ENCODE measurements around the gene SNAP25.

Gene SNAP25

DNA sequence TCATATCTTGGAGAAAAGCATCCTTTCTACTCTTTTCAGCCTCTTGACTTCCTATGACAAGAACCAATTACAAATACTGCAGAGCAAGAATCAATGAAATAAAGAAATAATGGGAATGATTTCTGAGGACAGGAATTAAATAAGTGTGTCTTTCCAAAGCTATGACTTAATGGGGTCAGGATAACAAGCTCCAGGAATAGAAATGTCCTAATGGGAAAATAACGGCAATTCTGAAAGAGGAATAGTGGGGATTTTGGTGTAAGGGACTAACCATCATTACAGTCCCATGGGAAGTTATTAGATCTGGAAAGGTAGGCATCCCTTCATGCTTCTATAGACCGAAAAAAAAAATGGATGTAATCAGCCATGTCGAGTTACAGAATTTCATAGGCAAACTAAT, 28.2 kb upstream of the SNAP25 start:
- ChIA-PET CTCF (no interaction called here), POLR2A (ENCODE audit: low non-redundant PET) (no interaction called here)
- TF ChIP-seq, protein P1, sequence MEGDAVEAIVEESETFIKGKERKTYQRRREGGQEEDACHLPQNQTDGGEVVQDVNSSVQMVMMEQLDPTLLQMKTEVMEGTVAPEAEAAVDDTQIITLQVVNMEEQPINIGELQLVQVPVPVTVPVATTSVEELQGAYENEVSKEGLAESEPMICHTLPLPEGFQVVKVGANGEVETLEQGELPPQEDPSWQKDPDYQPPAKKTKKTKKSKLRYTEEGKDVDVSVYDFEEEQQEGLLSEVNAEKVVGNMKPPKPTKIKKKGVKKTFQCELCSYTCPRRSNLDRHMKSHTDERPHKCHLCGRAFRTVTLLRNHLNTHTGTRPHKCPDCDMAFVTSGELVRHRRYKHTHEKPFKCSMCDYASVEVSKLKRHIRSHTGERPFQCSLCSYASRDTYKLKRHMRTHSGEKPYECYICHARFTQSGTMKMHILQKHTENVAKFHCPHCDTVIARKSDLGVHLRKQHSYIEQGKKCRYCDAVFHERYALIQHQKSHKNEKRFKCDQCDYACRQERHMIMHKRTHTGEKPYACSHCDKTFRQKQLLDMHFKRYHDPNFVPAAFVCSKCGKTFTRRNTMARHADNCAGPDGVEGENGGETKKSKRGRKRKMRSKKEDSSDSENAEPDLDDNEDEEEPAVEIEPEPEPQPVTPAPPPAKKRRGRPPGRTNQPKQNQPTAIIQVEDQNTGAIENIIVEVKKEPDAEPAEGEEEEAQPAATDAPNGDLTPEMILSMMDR (conservative IDR thresholded peaks at IDR 0.05; ENCODE audit: low read depth), result no peak
- H3K27ac ChIP-seq, result no peak overlapping the region
- DNase-seq (ENCODE audit: low spot score), result no peak

- no peak overlapping the region for H3K27ac ChIP-seq
- ChIA-PET POLR2A (ENCODE audit: low non-redundant PET) (no interaction called here), CTCF (no interaction called here)
- DNase-seq (ENCODE audit: low spot score), result no peak
- TF ChIP-seq, protein P1 (conservative IDR thresholded peaks at IDR 0.05; ENCODE audit: low read depth), result no peak
These were observed 26.5 kb upstream of the SNAP25 start for GRCh38 chr20:10192171-10192570.

- ChIA-PET CTCF (interaction anchor here (0.7 to 1.4 kb wide), 2 partner anchors 17 to 215 kb away, joined by 3 to 5 read pairs; no protein-coding TSS in a partner anchor), POLR2A (ENCODE audit: low non-redundant PET) (no interaction called here)
- no peak for DNase-seq (ENCODE audit: low spot score)
- no peak overlapping the region for H3K27ac ChIP-seq
- TF ChIP-seq, protein P1 (conservative IDR thresholded peaks at IDR 0.05; ENCODE audit: low read depth), result no peak
These were observed 24.5 kb upstream of the SNAP25 start for GRCh38 chr20:10194166-10194565.

DNA sequence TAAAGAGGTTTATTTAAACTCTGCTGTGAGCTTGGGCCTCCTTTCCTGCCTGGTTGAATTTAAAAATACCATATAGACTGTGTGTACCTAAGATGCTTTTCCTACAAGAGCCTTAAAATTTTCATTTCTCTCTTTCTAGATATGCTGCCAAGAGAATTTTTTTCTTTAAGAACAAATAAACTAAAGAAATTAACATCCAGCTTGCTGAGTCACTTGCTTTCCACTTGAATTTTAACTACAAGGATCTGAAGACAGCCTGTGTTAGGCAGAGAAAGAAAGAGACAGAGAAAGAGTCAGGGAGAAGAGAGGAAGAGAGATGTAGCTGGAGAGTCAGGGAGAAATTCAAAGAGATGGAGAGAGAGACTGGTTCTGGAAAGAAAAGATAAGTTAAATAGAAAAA, 18.3 kb upstream of the SNAP25 start:
- CTCF ChIA-PET, result interaction anchor here (1.1 kb wide), 1 partner anchor 297 kb away, joined by 3 read pairs; no protein-coding TSS in a partner anchor

GRCh38 chr20:10201321-10201870, 17.2 kb upstream of the SNAP25 start:
- TF ChIP-seq, protein P1 (conservative IDR thresholded peaks at IDR 0.05; ENCODE audit: low read depth), result no peak
- CTCF ChIA-PET, result no interaction called here
- no peak overlapping the region for H3K27ac ChIP-seq
- DNase-seq (ENCODE audit: low spot score), result no peak
- POLR2A ChIA-PET (ENCODE audit: low non-redundant PET), result no interaction called here

More for the DNA sequence above, 18.3 kb upstream of the SNAP25 start:
- H3K27ac ChIP-seq, result no peak overlapping the region
- POLR2A ChIA-PET (ENCODE audit: low non-redundant PET), result no interaction called here
- DNase-seq (ENCODE audit: low spot score), result no peak
- TF ChIP-seq, protein P1 (conservative IDR thresholded peaks at IDR 0.05; ENCODE audit: low read depth), result no peak

- no peak overlapping the region for H3K27ac ChIP-seq
- CTCF ChIA-PET, result interaction anchor here (0.6 to 1.0 kb wide), 3 partner anchors 30 to 599 kb away, joined by 4 read pairs; no protein-coding TSS in a partner anchor
- DNase-seq (ENCODE audit: low spot score), result no peak
- POLR2A ChIA-PET (ENCODE audit: low non-redundant PET), result no interaction called here
- TF ChIP-seq, protein P1 (conservative IDR thresholded peaks at IDR 0.05; ENCODE audit: low read depth), result no peak
These were observed 9.5 kb upstream of the SNAP25 start for GRCh38 chr20:10209091-10209490.

Data from RWPE1 (cell line).